IMR-90 (cell line): ENCODE data around the gene HRAS. TPM values are rescaled to one million over a fixed set of nuclear protein-coding genes. Genes with fewer than 3 reads are reported as not detected.

Experiments
- ATAC-seq: fragments of 200-7000 bp; cut with Tn5 transposase; 2 replicates; pipeline ENCODE4 v1.9.1; 2020; ENCODE audit warnings: low read depth, mild to moderate bottlenecking, moderate library complexity
- BruUV-seq: library from RNA; stranded (reverse); fragments of 400-500 nt; replicated peaks from 2 replicates; lab custom pipeline; 2021; lab: Mats Ljungman, UMichigan
- CTCF ChIA-PET: fragments of 300-600 bp; formaldehyde crosslinking; extraction: SDS; loops from one replicate; lab custom pipeline; 2021; ENCODE audit warnings: antibody characterized with exemption; lab: Yijun Ruan, JAX
- POLR2A ChIA-PET: fragments of 300-600 bp; sonication (Branson Sonifier 250); formaldehyde crosslinking; loops from one replicate; lab custom pipeline; 2022; ENCODE audit warnings: antibody characterized with exemption; ENCODE audit not compliant: unreplicated experiment; lab: Charles Lee
- DNase-seq: peaks from one replicate; pipeline ENCODE4 v3.0.0; 2013
- H2AFZ ChIP-seq: replicated peaks from 2 replicates; pipeline ENCODE3; 2013; ENCODE audit warnings: low read length, mild to moderate bottlenecking; ENCODE audit not compliant: poor library complexity
- H2AK5ac ChIP-seq: 2 replicates; pipeline ENCODE4 v1.6.1; 2013; ENCODE audit warnings: low read depth, low read length, inconsistent platforms
- H2AK9ac ChIP-seq: replicated peaks from 2 replicates; pipeline ENCODE3; 2013; ENCODE audit warnings: mild to moderate bottlenecking, low read depth, low read length, moderate library complexity; ENCODE audit not compliant: poor library complexity
- H2BK120ac ChIP-seq: 2 replicates; pipeline ENCODE4 v1.6.1; 2013; ENCODE audit warnings: low read depth, low read length, inconsistent platforms
- H2BK15ac ChIP-seq: 3 replicates; pipeline ENCODE4 v1.6.1; 2013; ENCODE audit warnings: low read depth, low read length, inconsistent platforms
- H2BK20ac ChIP-seq: 2 replicates; pipeline ENCODE4 v1.6.1; 2013; ENCODE audit warnings: low read depth, mild to moderate bottlenecking, inconsistent platforms, low read length, moderate library complexity
- H2BK5ac ChIP-seq: 2 replicates; pipeline ENCODE4 v1.6.1; 2013; ENCODE audit warnings: mild to moderate bottlenecking, low read depth, low read length, inconsistent platforms; ENCODE audit not compliant: poor library complexity, severe bottlenecking
- H3K14ac ChIP-seq: replicated peaks from 2 replicates; pipeline ENCODE4 v1.6.1; 2013; ENCODE audit warnings: low read depth, low read length, inconsistent platforms
- H3K18ac ChIP-seq: 2 replicates; pipeline ENCODE4 v1.6.1; 2013; ENCODE audit warnings: low read depth, low read length, control low read depth
- H3K23ac ChIP-seq: 2 replicates; pipeline ENCODE4 v1.6.1; 2013; ENCODE audit warnings: low read depth, low read length, inconsistent platforms
- H3K27ac ChIP-seq: 2 replicates; pipeline ENCODE4 v1.5.1; 2013; ENCODE audit warnings: mild to moderate bottlenecking, control low read depth, low read length; ENCODE audit not compliant: insufficient read depth
- H3K27me3 ChIP-seq: 2 replicates; pipeline ENCODE4 v1.6.1; 2013; ENCODE audit warnings: low read length; ENCODE audit not compliant: control insufficient read depth, insufficient read depth
- H3K36me3 ChIP-seq: 2 replicates; pipeline ENCODE4 v1.6.1; 2013; ENCODE audit warnings: low read length, mixed read lengths; ENCODE audit not compliant: control insufficient read depth, insufficient read depth
- H3K4ac ChIP-seq: 2 replicates; pipeline ENCODE4 v1.6.1; 2013; ENCODE audit warnings: low read depth, low read length, inconsistent platforms
- H3K4me1 ChIP-seq: 2 replicates; pipeline ENCODE4 v1.6.1; 2013; ENCODE audit warnings: low read length, mixed read lengths; ENCODE audit not compliant: control insufficient read depth, insufficient read depth
- H3K4me2 ChIP-seq: 2 replicates; pipeline ENCODE4 v1.6.1; 2013; ENCODE audit warnings: low read depth, mild to moderate bottlenecking, control low read depth, low read length, moderate library complexity
- H3K4me3 ChIP-seq: 2 replicates; pipeline ENCODE4 v1.5.1; 2013; ENCODE audit warnings: low read depth, mild to moderate bottlenecking, control low read depth, low read length, moderate library complexity; ENCODE audit not compliant: insufficient read depth
- H3K56ac ChIP-seq: 2 replicates; pipeline ENCODE4 v1.6.1; 2013; ENCODE audit warnings: low read length, inconsistent platforms; ENCODE audit not compliant: insufficient read depth; ENCODE audit errors: extremely low read depth
- H3K79me1 ChIP-seq, 2 experiments: 2 replicates each; pipeline ENCODE4 v1.6.1; 2013; ENCODE audit warnings: low read length in 2 of 2, inconsistent platforms in 1 of 2, low read depth in 1 of 2
- H3K9ac ChIP-seq: 2 replicates; pipeline ENCODE4 v1.6.1; 2013; ENCODE audit warnings: low read depth, low read length, control low read depth
- H3K9me1 ChIP-seq: 2 replicates; pipeline ENCODE4 v1.6.1; 2013; ENCODE audit warnings: low read length, inconsistent platforms; ENCODE audit not compliant: insufficient read depth
- H3K9me3 ChIP-seq: 2 replicates; pipeline ENCODE4 v1.6.1; 2013; ENCODE audit warnings: low read length; ENCODE audit not compliant: control insufficient read depth, insufficient read depth
- H4K20me1 ChIP-seq: 2 replicates; pipeline ENCODE4 v1.6.1; 2013; ENCODE audit warnings: low read length, inconsistent platforms; ENCODE audit not compliant: insufficient read depth
- H4K5ac ChIP-seq: 2 replicates; pipeline ENCODE4 v1.6.1; 2013; ENCODE audit warnings: mild to moderate bottlenecking, low read depth, low read length, control low read depth
- H4K8ac ChIP-seq, 2 experiments: 2 replicates each; pipeline ENCODE4 v1.6.1; 2013; ENCODE audit warnings: low read depth in 2 of 2, low read length in 2 of 2, control low read depth in 1 of 2, inconsistent platforms in 1 of 2
- H4K91ac ChIP-seq: 2 replicates; pipeline ENCODE4 v1.6.1; 2013; ENCODE audit warnings: low read depth, low read length, inconsistent platforms; ENCODE audit not compliant: insufficient read depth
- FOS ChIP-seq: fragments of 150-350 bp; IDR thresholded peaks from 2 replicates; pipeline ENCODE4 v1.6.1; 2016; ENCODE audit warnings: low read depth, low read length
- MAZ ChIP-seq: IDR thresholded peaks from 2 replicates; pipeline ENCODE4 v1.6.1; 2012; ENCODE audit warnings: low read depth, mild to moderate bottlenecking, low read length, improper control_type of control experiment, moderate library complexity, borderline replicate concordance
- MXI1 ChIP-seq: IDR thresholded peaks from 2 replicates; pipeline ENCODE4 v1.6.1; 2012; ENCODE audit warnings: low read depth, mild to moderate bottlenecking, low read length, moderate library complexity, borderline replicate concordance
- RFX5 ChIP-seq: IDR thresholded peaks from 2 replicates; pipeline ENCODE4 v1.8.0; 2012; ENCODE audit warnings: low read depth, mild to moderate bottlenecking, low read length, moderate library complexity
- WGBS, 2 experiments: methylation state at CpG; one replicate each; pipeline versions ENCODE4 v1.1.5 to v1.1.7; 2013; ENCODE audit warnings: missing lambda C conversion rate in 2 of 2; ENCODE audit not compliant: insufficient read length in 1 of 2; ENCODE audit errors: extremely low coverage in 2 of 2; 5-methylcytosine and 5-hydroxymethylcytosine counted together
- dilution Hi-C: fragments of 300-500 bp; cut with HindIII; formaldehyde crosslinking; loops from one replicate; pipeline ENCODE4 v1.14.3; 2018; ENCODE audit warnings: low sequenced_read_pairs; ENCODE audit not compliant: unreplicated experiment
- in situ Hi-C: fragments of 300-500 bp; cut with MboI; formaldehyde crosslinking; loops from 3 replicates; pipeline ENCODE4 v1.14.3; 2019; ENCODE audit warnings: low sequenced_read_pairs, inconsistent platforms, mixed read lengths
- intact Hi-C: fragments of 100-400 bp; cut with micrococcal nuclease; formaldehyde crosslinking; loops from 2 replicates; pipeline ENCODE4 v1.10.0; 2022
- polyA plus RNA-seq, 3 experiments: library from polyadenylated mRNA; depleted of rRNA; stranded (reverse); fragments of >200 nt; gene quantifications; 2 replicates each; pipeline ENCODE4 v1.2.3, GENCODE V29; 2012; ENCODE audit warnings: low replicate concordance in 1 of 3
- total RNA-seq: library from RNA; depleted of rRNA; stranded (reverse); fragments of >200 nt; gene quantifications from 2 replicates; pipeline ENCODE4 v1.2.3, GENCODE V29; 2012

Gene HRAS
- total and polyA plus RNA-seq, 2 of the 4 experiments (the other 2 are of a cell fraction) = 108 to 123 TPM

DNA sequence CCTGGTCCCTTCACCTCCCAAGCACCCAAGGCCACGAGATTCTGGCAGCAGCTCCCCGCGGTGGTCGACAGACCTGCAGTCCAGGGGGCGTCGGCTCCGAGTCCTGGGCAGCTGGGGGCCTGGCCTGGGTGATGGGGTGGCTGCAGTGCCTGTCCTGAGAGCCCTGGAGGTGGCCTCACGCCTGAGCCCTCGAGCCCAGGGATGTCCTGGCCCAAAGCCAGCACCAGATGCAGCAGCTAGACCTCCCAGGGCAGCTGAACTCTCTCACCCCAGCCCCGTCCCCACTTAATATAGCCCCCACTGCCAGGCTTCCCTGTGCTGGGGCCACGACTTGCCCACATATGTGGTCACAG, 18.6 kb upstream of the HRAS start:
- peaks cover 55% of the 10 kb centered on the region for H3K27me3 ChIP-seq
- no peak overlapping the region for H3K4ac ChIP-seq
- intact Hi-C loops (loop anchor here (10.0 kb wide), 1 partner anchor 171 kb away; no protein-coding TSS in a partner anchor), dilution Hi-C loops (no loop called here), in situ Hi-C loops (no loop called here)
- peaks cover 2% of the 10 kb centered on the region; the same call in 1 of the 2 replicates for H3K4me1 ChIP-seq
- no peak overlapping the region for H3K27ac ChIP-seq
- H4K91ac ChIP-seq = no peak overlapping the region
- H3K9me3 ChIP-seq = no peaks in the 10 kb centered on the region
- 59% methylated on average over 7 of the region's 11 CpGs; no CpG with 5 or more reads in 1 of the 2 experiments for WGBS, 2 experiments
- H4K5ac ChIP-seq = no peak overlapping the region
- H2BK20ac ChIP-seq = no peak overlapping the region
- no peak overlapping the region for H3K4me2 ChIP-seq
- TF ChIP-seq MXI1 (no peak), RFX5 (no peak), MAZ (no peak), FOS (no peak)
- no peak overlapping the region for H2BK120ac ChIP-seq
- peaks cover 6% of the 10 kb centered on the region; the same call in 1 of the 2 replicates for H4K20me1 ChIP-seq
- no peaks in the 10 kb centered on the region for H3K9me1 ChIP-seq
- no peak overlapping the region for H2BK15ac ChIP-seq
- no peak for DNase-seq
- no peak overlapping the region for H3K23ac ChIP-seq
- H4K8ac ChIP-seq = no peak overlapping the region
- no peak overlapping the region for H3K18ac ChIP-seq
- H3K36me3 ChIP-seq = peaks cover 2% of the 10 kb centered on the region; the same call in 1 of the 2 replicates
- no peak overlapping the region for H2AK5ac ChIP-seq
- H3K56ac ChIP-seq = no peak overlapping the region
- no peak overlapping the region for H2AFZ ChIP-seq
- ChIA-PET POLR2A (no interaction called here), CTCF (interaction anchor here (0.6 to 1.3 kb wide), 2 partner anchors 10 to 142 kb away, joined by 3 read pairs; no protein-coding TSS in a partner anchor)
- no peak overlapping the region for H2BK5ac ChIP-seq
- no peak overlapping the region for H3K9ac ChIP-seq
- no peak overlapping the region for H3K14ac ChIP-seq
- no peaks in the 10 kb centered on the region for H3K79me1 ChIP-seq
- no peak overlapping the region for H2AK9ac ChIP-seq
- no TSS peak for BruUV-seq
- H3K4me3 ChIP-seq = no peak overlapping the region
- ATAC-seq = no peak
